COR-L47 (cell line): ENCODE results near the gene ORC3.
"Not testable (repeated sequence)": the region's sequence is repeated elsewhere in the genome, so short reads cannot be mapped to it uniquely, and the experiment has no call there.

ENCODE experiments used
- DNase-seq: peaks from one replicate; lab custom pipeline; 2025; lab: John Stamatoyannopoulos, UW

ORC3 gene

GRCh38 chr6:87600576-87600975, 10.6 kb downstream of the ORC3 start:
- DNase-seq, result no peak

GRCh38 chr6:87606199-87606598, 16.3 kb downstream of the ORC3 start:
- DNase-seq, result no peak

- no peak for DNase-seq
These were observed 18.9 kb downstream of the ORC3 start for GRCh38 chr6:87608802-87609201.

- DNase-seq, result not testable (repeated sequence)
These were observed 23.1 kb downstream of the ORC3 start for GRCh38 chr6:87613018-87613417.

GRCh38 chr6:87617405-87617804, 27.5 kb downstream of the ORC3 start:
- DNase-seq, result no peak

- no peak for DNase-seq
These were observed 28.6 kb downstream of the ORC3 start for GRCh38 chr6:87618531-87618930.

GRCh38 chr6:87623248-87623647, 33.3 kb downstream of the ORC3 start:
- DNase-seq, result no peak

- no peak for DNase-seq
These were observed 38.5 kb downstream of the ORC3 start for GRCh38 chr6:87628424-87628823.

- no peak for DNase-seq
These were observed 38.9 kb downstream of the ORC3 start for GRCh38 chr6:87628881-87629280.

GRCh38 chr6:87630746-87631145, 40.8 kb downstream of the ORC3 start:
- DNase-seq, result no peak

GRCh38 chr6:87633851-87634250, 43.9 kb downstream of the ORC3 start:
- DNase-seq, result no peak

- no peak for DNase-seq
These were observed 46.4 kb downstream of the ORC3 start for GRCh38 chr6:87636315-87636714.

- DNase-seq, result no peak
These were observed 47.2 kb downstream of the ORC3 start for GRCh38 chr6:87637106-87637505.

- no peak for DNase-seq
These were observed 49.4 kb downstream of the ORC3 start for GRCh38 chr6:87639373-87639772.

GRCh38 chr6:87641065-87641692, 51.2 kb downstream of the ORC3 start:
- no peak for DNase-seq

GRCh38 chr6:87645080-87645479, 55.1 kb downstream of the ORC3 start:
- no peak for DNase-seq

GRCh38 chr6:87653074-87653962, 63.4 kb downstream of the ORC3 start:
- DNase-seq, result no peak

- DNase-seq, result no peak
These were observed 64.2 kb downstream of the ORC3 start for GRCh38 chr6:87654122-87654521.

- no peak for DNase-seq
These were observed 65.0 kb downstream of the ORC3 start for GRCh38 chr6:87654875-87655454.

- DNase-seq, result no peak
These were observed 65.9 kb downstream of the ORC3 start for GRCh38 chr6:87655824-87656223.

- no peak for DNase-seq
These were observed 66.9 kb downstream of the ORC3 start for GRCh38 chr6:87656857-87657256.

GRCh38 chr6:87658516-87658915, 68.6 kb downstream of the ORC3 start:
- DNase-seq, result no peak

GRCh38 chr6:87660226-87660911, 70.4 kb downstream of the ORC3 start:
- DNase-seq, result no peak
